D721Med (cell line): ENCODE data around the gene ADAM10.
A peak's percentile ranks its signal among the peaks of the same experiment; 100 is the strongest.

ENCODE experiments used
- DNase-seq: peaks from one replicate; pipeline ENCODE4 v3.0.0; 2011; ENCODE audit warnings: low spot score; ENCODE audit not compliant: insufficient read length
- FAIRE-seq: peaks from 2 replicates; lab custom pipeline; 2011; peaks lifted over from hg19 to GRCh38; lab: Jason Lieb, UNC
- TF ChIP-seq, protein P1 (sequence below): IDR thresholded peaks from 2 replicates; pipeline ENCODE4 v1.5.1; 2012; ENCODE audit warnings: mild to moderate bottlenecking, control low read depth; ENCODE audit not compliant: insufficient read depth; ENCODE audit errors: missing control alignments

ADAM10 gene

DNA sequence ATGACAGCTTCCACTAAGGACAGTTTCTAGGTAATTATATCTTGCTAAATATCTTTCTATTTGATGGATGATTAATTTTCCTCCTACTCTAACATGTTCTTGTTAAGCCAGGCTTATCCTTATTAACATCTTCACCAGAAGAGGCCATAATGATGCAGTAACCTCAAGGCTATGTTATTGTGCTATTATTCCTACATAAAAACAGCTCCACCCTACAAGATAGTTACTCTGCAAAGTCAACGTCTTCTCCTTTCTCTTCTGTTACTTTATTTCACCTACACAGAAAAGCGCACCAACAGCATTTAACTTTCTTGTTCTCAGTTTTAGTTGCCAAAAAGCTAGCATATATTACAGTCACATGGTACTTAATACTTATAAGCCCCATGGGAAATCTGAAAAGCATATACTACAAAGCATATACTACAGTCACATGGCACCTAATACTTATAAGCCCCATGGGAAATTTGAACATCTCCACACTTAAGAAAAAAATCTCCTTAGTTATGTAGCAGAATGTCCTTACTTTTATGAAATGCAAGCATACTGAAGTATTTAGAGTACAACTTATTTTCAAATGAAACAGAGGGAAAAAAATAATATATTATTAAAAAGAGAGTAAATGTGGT lies 13.4 kb downstream of the ADAM10 start:
- peak; percentile 86 for FAIRE-seq
- TF ChIP-seq, protein P1, sequence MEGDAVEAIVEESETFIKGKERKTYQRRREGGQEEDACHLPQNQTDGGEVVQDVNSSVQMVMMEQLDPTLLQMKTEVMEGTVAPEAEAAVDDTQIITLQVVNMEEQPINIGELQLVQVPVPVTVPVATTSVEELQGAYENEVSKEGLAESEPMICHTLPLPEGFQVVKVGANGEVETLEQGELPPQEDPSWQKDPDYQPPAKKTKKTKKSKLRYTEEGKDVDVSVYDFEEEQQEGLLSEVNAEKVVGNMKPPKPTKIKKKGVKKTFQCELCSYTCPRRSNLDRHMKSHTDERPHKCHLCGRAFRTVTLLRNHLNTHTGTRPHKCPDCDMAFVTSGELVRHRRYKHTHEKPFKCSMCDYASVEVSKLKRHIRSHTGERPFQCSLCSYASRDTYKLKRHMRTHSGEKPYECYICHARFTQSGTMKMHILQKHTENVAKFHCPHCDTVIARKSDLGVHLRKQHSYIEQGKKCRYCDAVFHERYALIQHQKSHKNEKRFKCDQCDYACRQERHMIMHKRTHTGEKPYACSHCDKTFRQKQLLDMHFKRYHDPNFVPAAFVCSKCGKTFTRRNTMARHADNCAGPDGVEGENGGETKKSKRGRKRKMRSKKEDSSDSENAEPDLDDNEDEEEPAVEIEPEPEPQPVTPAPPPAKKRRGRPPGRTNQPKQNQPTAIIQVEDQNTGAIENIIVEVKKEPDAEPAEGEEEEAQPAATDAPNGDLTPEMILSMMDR: no peak
- DNase-seq: no peak

DNA sequence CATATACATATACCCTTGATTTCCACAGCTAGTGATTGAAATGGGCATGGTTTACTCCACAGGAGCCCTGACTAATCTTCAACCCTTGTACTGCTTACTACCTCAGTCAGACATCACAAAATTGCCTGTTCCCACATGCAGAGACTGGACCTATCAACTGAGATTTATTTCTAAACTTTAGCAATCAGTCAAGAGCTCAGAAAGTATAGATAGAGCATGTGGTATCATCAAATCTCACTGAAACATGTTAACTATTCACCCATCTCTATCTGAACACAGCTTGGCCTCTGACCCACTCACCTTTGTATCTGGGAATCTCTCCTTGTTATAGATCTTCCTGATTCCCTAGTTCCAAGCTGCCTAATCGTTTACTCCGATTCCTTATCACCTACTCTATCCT lies 14.6 kb downstream of the ADAM10 start:
- DNase-seq (no peak), FAIRE-seq (no peak)
- TF ChIP-seq, protein P1: no peak

DNA sequence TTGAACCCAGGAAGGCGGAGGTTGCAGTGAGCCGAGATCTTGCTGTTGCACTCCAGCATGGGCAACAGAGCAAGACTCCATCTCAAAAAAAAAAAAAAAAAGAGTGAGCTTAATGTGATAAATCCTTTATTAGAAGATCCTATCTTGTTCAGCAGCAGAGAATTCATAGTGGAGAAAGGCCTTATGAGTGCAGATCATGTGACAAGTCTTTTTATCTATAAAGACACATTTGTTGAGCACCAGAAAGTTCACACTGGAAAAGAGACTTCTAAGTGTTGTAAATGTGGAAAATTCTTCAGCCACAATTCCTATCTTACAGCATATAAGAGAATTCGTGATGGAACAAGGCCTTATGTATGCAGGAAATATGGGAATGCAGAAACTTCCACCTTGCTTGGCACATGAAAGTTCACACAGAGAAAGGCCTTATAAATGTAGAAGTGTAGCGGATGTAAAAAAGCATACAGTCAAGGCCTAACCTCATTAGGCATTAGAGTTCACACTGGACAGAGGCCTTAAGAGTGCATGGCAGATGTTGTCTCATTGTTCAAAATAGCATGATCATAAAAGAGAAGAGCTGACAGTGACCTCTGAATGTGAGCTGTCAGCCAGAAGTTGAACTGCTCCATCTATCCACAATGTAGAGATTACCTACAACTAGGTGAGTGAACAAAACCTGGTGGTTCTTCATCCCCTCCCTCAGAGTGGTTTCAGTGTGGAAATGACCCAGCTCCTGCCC lies 16.7 kb downstream of the ADAM10 start:
- no peak for DNase-seq
- FAIRE-seq: no peak
- TF ChIP-seq, protein P1: no peak

DNA sequence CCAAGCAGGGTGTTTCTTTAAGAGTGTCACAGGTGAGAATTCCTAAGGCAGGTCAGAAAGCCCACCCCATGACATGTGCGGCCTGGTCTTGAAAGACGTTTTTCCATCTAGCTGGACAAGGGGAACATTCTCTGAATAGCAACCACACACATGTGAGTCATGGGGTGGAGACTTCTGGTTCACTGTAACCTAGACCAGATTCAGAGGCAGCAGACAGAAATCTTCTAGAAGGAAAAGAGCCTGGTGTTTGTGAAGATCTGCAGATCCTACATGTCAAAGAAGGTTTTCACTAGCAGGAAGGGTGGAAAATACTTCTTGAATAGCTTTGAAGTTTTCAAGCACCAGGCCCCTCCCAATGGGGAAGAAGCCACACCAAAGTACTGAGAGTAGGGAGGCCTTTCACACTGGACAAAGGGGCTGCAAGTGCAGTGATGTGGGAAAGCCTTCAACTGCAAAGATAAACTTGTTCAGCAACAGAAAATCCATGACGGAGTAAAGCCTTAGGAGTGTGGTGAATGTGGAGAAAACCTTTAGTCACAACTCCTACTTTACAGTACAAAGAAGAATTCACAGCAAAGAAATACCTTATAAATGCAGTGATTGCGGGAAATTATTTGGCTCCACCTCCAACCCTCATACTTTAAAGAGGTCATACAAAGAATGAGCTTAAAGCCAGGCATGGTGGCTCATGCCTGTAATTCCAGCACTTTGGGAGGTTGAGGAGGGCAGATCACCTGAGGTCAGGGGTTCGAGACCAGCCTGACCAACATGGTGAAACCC lies 17.6 kb downstream of the ADAM10 start:
- DNase-seq (no peak), FAIRE-seq (no peak)
- TF ChIP-seq, protein P1: no peak

DNA sequence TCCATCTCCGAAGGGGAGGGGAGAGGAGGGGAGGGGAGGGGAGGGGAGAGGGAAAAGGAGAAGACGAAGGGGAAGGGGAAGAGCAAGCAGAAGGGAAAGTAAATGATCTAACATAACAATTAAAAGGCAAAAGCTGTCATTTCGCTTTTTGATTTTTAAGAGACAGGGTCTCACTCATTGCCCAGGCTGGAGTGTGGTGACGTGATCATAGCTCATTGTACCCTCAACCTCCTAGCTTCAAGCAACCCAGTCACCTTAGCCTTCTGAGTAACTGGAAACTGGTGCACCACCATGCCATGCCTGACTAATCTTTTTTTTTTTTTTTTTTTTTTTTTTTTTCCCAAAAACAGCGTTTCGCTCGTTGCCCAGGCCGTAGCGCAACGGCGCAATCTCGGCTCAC lies 22.6 kb downstream of the ADAM10 start:
- DNase-seq (no peak), FAIRE-seq (no peak)
- TF ChIP-seq, protein P1: no peak

DNA sequence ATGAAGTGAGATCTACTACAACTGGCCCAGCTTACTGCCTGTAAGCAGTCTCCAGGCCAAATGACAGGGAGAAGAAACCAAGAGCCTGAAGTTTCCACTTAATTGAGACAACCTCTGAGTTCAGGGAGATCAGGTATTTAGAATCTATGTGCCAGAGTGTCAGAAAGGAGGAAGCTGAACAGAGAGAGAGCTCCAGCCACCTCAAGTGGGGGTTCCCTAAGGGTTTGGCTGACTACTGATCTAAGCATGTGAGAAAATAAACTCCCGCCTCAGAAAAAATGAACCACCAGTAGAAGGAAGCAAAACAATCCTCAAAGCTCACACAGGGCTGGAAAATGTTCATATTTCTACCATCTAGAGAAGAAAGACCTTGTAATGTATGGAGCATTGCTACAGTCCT lies 25.0 kb downstream of the ADAM10 start:
- FAIRE-seq (no peak), DNase-seq (no peak)
- TF ChIP-seq, protein P1: no peak
